ENCODE measurements around the gene DHRS3. TPM values are rescaled to one million over a fixed set of nuclear protein-coding genes. Genes with fewer than 3 reads are reported as not detected.
A peak's percentile ranks its signal among the peaks of the same experiment; 100 is the strongest.

Gene DHRS3
- total RNA-seq, 1 experiment from 2014 or later: 37.7 TPM

DNA sequence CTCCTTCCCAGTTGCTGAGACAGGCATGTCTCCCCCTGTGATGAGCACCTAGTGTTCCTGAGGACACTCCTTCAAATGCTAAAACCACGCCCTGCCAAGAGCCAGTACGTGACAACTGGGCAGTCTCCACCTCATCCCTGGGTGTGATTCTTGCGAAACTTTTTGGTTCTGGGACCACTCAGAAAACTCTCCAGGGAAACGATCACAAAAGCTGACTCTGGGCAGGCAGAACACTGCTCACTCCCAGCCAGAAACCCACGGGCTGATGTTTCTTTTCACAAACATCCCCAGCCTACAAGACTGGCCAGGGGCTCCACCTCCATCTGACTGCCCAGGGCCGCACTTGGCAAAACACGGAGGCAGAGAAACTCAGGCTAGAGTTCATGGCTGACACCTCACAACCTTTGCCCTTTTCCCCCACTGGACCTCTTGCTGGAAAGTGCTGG, 24.4 kb downstream of the DHRS3 start:
- Mint-ChIP-seq H3K27ac (peak overlapping the region; percentile 72; the same call in 1 of the 2 replicates), H3K27me3 (ENCODE audit: low read depth) (peaks cover 5% of the 10 kb centered on the region; the same call in 1 of the 2 replicates), H3K36me3 (no peaks in the 10 kb centered on the region), H3K4me3 (0 out of 2 replicates have a peak overlapping the region, but pooled peaks have one; percentile 75), H3K9me3 (no peaks in the 10 kb centered on the region), H3K4me1 (peaks cover 40% of the 10 kb centered on the region)
- TF ChIP-seq, protein P1, sequence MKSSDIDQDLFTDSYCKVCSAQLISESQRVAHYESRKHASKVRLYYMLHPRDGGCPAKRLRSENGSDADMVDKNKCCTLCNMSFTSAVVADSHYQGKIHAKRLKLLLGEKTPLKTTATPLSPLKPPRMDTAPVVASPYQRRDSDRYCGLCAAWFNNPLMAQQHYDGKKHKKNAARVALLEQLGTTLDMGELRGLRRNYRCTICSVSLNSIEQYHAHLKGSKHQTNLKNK (CRISPR knock-in tag; IDR thresholded peaks at IDR 0.05): no peak
- TF ChIP-seq NFYB (CRISPR knock-in tag; conservative IDR thresholded peaks at IDR 0.05; ENCODE audit: low read depth): no peak
- TF ChIP-seq, protein P2, sequence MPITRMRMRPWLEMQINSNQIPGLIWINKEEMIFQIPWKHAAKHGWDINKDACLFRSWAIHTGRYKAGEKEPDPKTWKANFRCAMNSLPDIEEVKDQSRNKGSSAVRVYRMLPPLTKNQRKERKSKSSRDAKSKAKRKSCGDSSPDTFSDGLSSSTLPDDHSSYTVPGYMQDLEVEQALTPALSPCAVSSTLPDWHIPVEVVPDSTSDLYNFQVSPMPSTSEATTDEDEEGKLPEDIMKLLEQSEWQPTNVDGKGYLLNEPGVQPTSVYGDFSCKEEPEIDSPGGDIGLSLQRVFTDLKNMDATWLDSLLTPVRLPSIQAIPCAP (CRISPR knock-in tag; IDR thresholded peaks at IDR 0.05): no peak
- no peak for TF ChIP-seq RORB (CRISPR knock-in tag; IDR thresholded peaks at IDR 0.05)
- TF ChIP-seq NFATC4 (CRISPR knock-in tag; IDR thresholded peaks at IDR 0.05): no peak
- no peak for TF ChIP-seq GRHL2 (CRISPR knock-in tag; IDR thresholded peaks at IDR 0.05; ENCODE audit: insufficient replicate concordance, severe bottlenecking)
- no peak for TF ChIP-seq GTF2I (CRISPR knock-in tag; conservative IDR thresholded peaks at IDR 0.05)
- TF ChIP-seq, protein P3, sequence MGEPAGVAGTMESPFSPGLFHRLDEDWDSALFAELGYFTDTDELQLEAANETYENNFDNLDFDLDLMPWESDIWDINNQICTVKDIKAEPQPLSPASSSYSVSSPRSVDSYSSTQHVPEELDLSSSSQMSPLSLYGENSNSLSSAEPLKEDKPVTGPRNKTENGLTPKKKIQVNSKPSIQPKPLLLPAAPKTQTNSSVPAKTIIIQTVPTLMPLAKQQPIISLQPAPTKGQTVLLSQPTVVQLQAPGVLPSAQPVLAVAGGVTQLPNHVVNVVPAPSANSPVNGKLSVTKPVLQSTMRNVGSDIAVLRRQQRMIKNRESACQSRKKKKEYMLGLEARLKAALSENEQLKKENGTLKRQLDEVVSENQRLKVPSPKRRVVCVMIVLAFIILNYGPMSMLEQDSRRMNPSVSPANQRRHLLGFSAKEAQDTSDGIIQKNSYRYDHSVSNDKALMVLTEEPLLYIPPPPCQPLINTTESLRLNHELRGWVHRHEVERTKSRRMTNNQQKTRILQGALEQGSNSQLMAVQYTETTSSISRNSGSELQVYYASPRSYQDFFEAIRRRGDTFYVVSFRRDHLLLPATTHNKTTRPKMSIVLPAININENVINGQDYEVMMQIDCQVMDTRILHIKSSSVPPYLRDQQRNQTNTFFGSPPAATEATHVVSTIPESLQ (CRISPR knock-in tag; IDR thresholded peaks at IDR 0.05): no peak
- TF ChIP-seq ZNF423 (CRISPR knock-in tag; IDR thresholded peaks at IDR 0.05): no peak
- TF ChIP-seq MYBL2 (CRISPR knock-in tag; IDR thresholded peaks at IDR 0.05): no peak
- TF ChIP-seq ELF4 (CRISPR knock-in tag; IDR thresholded peaks at IDR 0.05; ENCODE audit: low read depth): no peak
- TF ChIP-seq JUN (CRISPR knock-in tag; IDR thresholded peaks at IDR 0.05): no peak
- TF ChIP-seq, protein P4, sequence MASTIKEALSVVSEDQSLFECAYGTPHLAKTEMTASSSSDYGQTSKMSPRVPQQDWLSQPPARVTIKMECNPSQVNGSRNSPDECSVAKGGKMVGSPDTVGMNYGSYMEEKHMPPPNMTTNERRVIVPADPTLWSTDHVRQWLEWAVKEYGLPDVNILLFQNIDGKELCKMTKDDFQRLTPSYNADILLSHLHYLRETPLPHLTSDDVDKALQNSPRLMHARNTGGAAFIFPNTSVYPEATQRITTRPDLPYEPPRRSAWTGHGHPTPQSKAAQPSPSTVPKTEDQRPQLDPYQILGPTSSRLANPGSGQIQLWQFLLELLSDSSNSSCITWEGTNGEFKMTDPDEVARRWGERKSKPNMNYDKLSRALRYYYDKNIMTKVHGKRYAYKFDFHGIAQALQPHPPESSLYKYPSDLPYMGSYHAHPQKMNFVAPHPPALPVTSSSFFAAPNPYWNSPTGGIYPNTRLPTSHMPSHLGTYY (CRISPR knock-in tag; IDR thresholded peaks at IDR 0.05): no peak
- no peak for TF ChIP-seq ZNF121 (CRISPR knock-in tag; IDR thresholded peaks at IDR 0.05)
- TF ChIP-seq, protein P5, sequence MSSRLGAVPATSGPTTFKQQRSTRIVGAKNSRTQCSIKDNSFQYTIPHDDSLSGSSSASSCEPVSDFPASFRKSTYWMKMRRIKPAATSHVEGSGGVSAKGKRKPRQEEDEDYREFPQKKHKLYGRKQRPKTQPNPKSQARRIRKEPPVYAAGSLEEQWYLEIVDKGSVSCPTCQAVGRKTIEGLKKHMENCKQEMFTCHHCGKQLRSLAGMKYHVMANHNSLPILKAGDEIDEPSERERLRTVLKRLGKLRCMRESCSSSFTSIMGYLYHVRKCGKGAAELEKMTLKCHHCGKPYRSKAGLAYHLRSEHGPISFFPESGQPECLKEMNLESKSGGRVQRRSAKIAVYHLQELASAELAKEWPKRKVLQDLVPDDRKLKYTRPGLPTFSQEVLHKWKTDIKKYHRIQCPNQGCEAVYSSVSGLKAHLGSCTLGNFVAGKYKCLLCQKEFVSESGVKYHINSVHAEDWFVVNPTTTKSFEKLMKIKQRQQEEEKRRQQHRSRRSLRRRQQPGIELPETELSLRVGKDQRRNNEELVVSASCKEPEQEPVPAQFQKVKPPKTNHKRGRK (CRISPR knock-in tag; IDR thresholded peaks at IDR 0.05; ENCODE audit: borderline replicate concordance): no peak
- ATAC-seq: no peak
- ChIA-PET POLR2A (no interaction called here), CTCF (interaction anchor here (0.8 to 8.2 kb wide), 4 partner anchors 8 to 171 kb away, joined by 4 to 67 read pairs (median 15); partner anchors contain the start of gene DHRS3)
- no peak for DNase-seq (ENCODE audit: low spot score)

DNA sequence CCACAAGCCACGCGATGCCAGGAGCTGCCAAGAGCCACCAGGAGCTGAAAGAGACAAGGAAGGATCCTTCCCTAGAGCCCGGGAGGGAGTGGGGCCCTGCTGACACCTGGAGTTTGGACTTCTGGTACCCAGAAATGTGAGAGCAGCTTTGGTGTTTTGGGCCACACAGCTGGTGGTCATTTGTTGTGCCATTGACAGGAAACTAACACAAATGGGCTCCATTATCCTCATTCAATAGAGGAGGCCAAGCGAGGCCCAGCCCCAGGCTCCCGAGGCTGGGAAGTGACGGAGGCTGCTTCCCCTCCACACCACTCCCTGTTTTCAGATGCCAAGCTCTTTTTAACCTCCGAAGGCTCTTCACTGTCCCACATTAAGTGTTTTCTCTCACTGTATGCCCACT, 25.5 kb downstream of the DHRS3 start:
- ATAC-seq (no peak), DNase-seq (ENCODE audit: low spot score) (no peak)
- ChIA-PET CTCF (interaction anchor here (1.4 to 8.2 kb wide), 3 partner anchors 9 to 52 kb away, joined by 4 to 67 read pairs (median 5); partner anchors contain the start of gene DHRS3), POLR2A (no interaction called here)
- Mint-ChIP-seq H3K27me3 (ENCODE audit: low read depth) (peaks cover 5% of the 10 kb centered on the region; the same call in 1 of the 2 replicates), H3K4me1 (peaks cover 36% of the 10 kb centered on the region), H3K36me3 (no peaks in the 10 kb centered on the region), H3K9me3 (no peaks in the 10 kb centered on the region), H3K4me3 (no peak overlapping the region), H3K27ac (peak overlapping the region; percentile 0; the same call in 1 of the 2 replicates)
- TF ChIP-seq FOXP1 (CRISPR knock-in tag; IDR thresholded peaks at IDR 0.05; ENCODE audit: borderline replicate concordance) (no peak), ZNF396 (CRISPR knock-in tag; IDR thresholded peaks at IDR 0.05; ENCODE audit: borderline replicate concordance) (no peak), SOX15 (CRISPR knock-in tag; IDR thresholded peaks at IDR 0.05) (no peak), MXD4 (CRISPR knock-in tag; IDR thresholded peaks at IDR 0.05; ENCODE audit: borderline replicate concordance) (no peak), JUN (CRISPR knock-in tag; IDR thresholded peaks at IDR 0.05) (no peak), CREB1 (CRISPR knock-in tag; IDR thresholded peaks at IDR 0.05) (no peak), NR3C1 (CRISPR knock-in tag; conservative IDR thresholded peaks at IDR 0.05; ENCODE audit: low read depth) (no peak), MYBL2 (CRISPR knock-in tag; IDR thresholded peaks at IDR 0.05) (no peak), NFATC4 (CRISPR knock-in tag; IDR thresholded peaks at IDR 0.05) (no peak), GTF2I (CRISPR knock-in tag; conservative IDR thresholded peaks at IDR 0.05) (no peak)
- TF ChIP-seq, protein P6, sequence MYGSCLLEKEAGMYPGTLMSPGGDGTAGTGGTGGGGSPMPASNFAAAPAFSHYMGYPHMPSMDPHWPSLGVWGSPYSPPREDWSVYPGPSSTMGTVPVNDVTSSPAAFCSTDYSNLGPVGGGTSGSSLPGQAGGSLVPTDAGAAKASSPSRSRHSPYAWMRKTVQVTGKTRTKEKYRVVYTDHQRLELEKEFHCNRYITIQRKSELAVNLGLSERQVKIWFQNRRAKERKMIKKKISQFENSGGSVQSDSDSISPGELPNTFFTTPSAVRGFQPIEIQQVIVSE (CRISPR knock-in tag; IDR thresholded peaks at IDR 0.05; ENCODE audit: borderline replicate concordance): no peak
- TF ChIP-seq, protein P7, sequence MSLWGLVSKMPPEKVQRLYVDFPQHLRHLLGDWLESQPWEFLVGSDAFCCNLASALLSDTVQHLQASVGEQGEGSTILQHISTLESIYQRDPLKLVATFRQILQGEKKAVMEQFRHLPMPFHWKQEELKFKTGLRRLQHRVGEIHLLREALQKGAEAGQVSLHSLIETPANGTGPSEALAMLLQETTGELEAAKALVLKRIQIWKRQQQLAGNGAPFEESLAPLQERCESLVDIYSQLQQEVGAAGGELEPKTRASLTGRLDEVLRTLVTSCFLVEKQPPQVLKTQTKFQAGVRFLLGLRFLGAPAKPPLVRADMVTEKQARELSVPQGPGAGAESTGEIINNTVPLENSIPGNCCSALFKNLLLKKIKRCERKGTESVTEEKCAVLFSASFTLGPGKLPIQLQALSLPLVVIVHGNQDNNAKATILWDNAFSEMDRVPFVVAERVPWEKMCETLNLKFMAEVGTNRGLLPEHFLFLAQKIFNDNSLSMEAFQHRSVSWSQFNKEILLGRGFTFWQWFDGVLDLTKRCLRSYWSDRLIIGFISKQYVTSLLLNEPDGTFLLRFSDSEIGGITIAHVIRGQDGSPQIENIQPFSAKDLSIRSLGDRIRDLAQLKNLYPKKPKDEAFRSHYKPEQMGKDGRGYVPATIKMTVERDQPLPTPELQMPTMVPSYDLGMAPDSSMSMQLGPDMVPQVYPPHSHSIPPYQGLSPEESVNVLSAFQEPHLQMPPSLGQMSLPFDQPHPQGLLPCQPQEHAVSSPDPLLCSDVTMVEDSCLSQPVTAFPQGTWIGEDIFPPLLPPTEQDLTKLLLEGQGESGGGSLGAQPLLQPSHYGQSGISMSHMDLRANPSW (CRISPR knock-in tag; conservative IDR thresholded peaks at IDR 0.05; ENCODE audit: low read depth): no peak
- TF ChIP-seq, protein P3 (CRISPR knock-in tag; IDR thresholded peaks at IDR 0.05): no peak

Data from WTC11 (cell line).